DND-41 (cell line): ENCODE results near the gene SLC22A3.
"Not testable (repeated sequence)": the region's sequence is repeated elsewhere in the genome, so short reads cannot be mapped to it uniquely, and the experiment has no call there.

Experiments
- ATAC-seq: fragments of 200-7000 bp; cut with Tn5 transposase; 3 replicates; pipeline ENCODE4 v1.9.1; 2021; ENCODE audit warnings: low read depth; ENCODE audit not compliant: insufficient read depth
- DNase-seq: peaks from one replicate; pipeline ENCODE4 v3.0.0-alpha.2; 2020
- H2AFZ ChIP-seq: 2 replicates; pipeline ENCODE4 v1.6.0; 2012; ENCODE audit warnings: low read depth, low read length
- H3K27ac ChIP-seq: 2 replicates; pipeline ENCODE4 v1.5.1; 2012; ENCODE audit warnings: low read length, inconsistent platforms
- H3K27me3 ChIP-seq: fragments of 200-600 bp; sonication (generic); 2 replicates; pipeline ENCODE4 v1.6.0; 2012; ENCODE audit warnings: low read length, mild to moderate bottlenecking, inconsistent platforms; ENCODE audit not compliant: insufficient read depth, poor library complexity
- H3K36me3 ChIP-seq: 2 replicates; pipeline ENCODE4 v1.5.1; 2012; ENCODE audit warnings: low read length, inconsistent platforms; ENCODE audit not compliant: insufficient read depth
- H3K4me1 ChIP-seq: 2 replicates; pipeline ENCODE4 v1.5.1; 2012; ENCODE audit warnings: mild to moderate bottlenecking, low read length; ENCODE audit not compliant: insufficient read depth
- H3K4me2 ChIP-seq: 2 replicates; pipeline ENCODE4 v1.6.0; 2012; ENCODE audit warnings: mild to moderate bottlenecking, moderate library complexity, low read length, inconsistent platforms; ENCODE audit not compliant: insufficient read depth
- H3K4me3 ChIP-seq, 2 experiments: fragments of 200-600 bp in 1 of 2; shearing (Covaris generic) in 1 of 2; 2 replicates each; pipeline ENCODE4 v1.5.1; 2012 to 2016; ENCODE audit warnings: inconsistent platforms in 2 of 2, low read length in 2 of 2, mild to moderate bottlenecking in 2 of 2, low read depth in 1 of 2, moderate library complexity in 1 of 2
- H3K79me2 ChIP-seq: 2 replicates; pipeline ENCODE4 v1.6.0; 2012; ENCODE audit warnings: low read length, inconsistent platforms; ENCODE audit not compliant: insufficient read depth
- H3K9ac ChIP-seq: 2 replicates; pipeline ENCODE4 v1.6.0; 2012; ENCODE audit warnings: low read depth, mild to moderate bottlenecking, inconsistent platforms, low read length, moderate library complexity
- H3K9me3 ChIP-seq: 2 replicates; pipeline ENCODE4 v1.5.1; 2012; ENCODE audit warnings: low read length, moderate library complexity, mild to moderate bottlenecking, inconsistent platforms; ENCODE audit not compliant: insufficient read depth, severe bottlenecking
- H4K20me1 ChIP-seq: 2 replicates; pipeline ENCODE4 v1.6.0; 2012; ENCODE audit warnings: low read length; ENCODE audit not compliant: insufficient read depth
- EZH2 ChIP-seq: IDR thresholded peaks from 3 replicates; pipeline ENCODE4 v1.6.1; 2012; ENCODE audit warnings: borderline replicate concordance, low read depth, mild to moderate bottlenecking, moderate library complexity, low read length, inconsistent platforms; ENCODE audit not compliant: severe bottlenecking
- TF ChIP-seq, protein P1 (sequence below): IDR thresholded peaks from 2 replicates; pipeline ENCODE4 v1.5.1; 2012; ENCODE audit warnings: borderline replicate concordance, low read length, moderate library complexity, mild to moderate bottlenecking; ENCODE audit not compliant: poor library complexity, severe bottlenecking; ENCODE audit errors: extremely low read depth

Gene SLC22A3

DNA sequence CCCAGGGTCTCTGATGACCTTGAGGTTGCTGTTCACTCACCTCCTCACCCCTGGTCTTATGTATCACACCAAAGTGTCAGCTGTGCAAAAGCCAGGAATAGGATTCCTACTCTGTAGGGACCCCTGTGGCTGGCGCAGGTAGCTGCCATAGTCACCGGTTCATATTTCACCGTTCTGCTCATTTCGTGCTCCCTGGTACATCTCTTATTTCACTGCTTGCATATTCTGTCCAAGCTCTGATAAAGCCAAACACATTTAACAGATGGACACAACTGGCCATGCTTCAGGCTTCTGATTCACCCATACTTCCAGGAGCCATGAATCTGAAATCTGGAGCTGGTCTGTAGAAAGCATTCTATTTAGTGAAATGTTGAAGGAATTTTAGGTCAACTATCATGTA is 20.5 kb downstream of the SLC22A3 start:
- H3K4me2 ChIP-seq, result no peak overlapping the region
- H3K79me2 ChIP-seq, result no peaks in the 10 kb centered on the region
- H4K20me1 ChIP-seq, result no peaks in the 10 kb centered on the region
- TF ChIP-seq, protein P1, sequence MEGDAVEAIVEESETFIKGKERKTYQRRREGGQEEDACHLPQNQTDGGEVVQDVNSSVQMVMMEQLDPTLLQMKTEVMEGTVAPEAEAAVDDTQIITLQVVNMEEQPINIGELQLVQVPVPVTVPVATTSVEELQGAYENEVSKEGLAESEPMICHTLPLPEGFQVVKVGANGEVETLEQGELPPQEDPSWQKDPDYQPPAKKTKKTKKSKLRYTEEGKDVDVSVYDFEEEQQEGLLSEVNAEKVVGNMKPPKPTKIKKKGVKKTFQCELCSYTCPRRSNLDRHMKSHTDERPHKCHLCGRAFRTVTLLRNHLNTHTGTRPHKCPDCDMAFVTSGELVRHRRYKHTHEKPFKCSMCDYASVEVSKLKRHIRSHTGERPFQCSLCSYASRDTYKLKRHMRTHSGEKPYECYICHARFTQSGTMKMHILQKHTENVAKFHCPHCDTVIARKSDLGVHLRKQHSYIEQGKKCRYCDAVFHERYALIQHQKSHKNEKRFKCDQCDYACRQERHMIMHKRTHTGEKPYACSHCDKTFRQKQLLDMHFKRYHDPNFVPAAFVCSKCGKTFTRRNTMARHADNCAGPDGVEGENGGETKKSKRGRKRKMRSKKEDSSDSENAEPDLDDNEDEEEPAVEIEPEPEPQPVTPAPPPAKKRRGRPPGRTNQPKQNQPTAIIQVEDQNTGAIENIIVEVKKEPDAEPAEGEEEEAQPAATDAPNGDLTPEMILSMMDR, result no peak
- TF ChIP-seq EZH2, result no peak
- H3K36me3 ChIP-seq, result no peaks in the 10 kb centered on the region
- H3K9me3 ChIP-seq, result no peaks in the 10 kb centered on the region
- H3K27ac ChIP-seq, result no peak overlapping the region
- H3K9ac ChIP-seq, result no peak overlapping the region
- H2AFZ ChIP-seq, result no peak overlapping the region
- no peak for ATAC-seq
- H3K27me3 ChIP-seq, result no peaks in the 10 kb centered on the region
- no peaks in the 10 kb centered on the region for H3K4me1 ChIP-seq
- no peak for DNase-seq
- H3K4me3 ChIP-seq, result no peak overlapping the region

DNA sequence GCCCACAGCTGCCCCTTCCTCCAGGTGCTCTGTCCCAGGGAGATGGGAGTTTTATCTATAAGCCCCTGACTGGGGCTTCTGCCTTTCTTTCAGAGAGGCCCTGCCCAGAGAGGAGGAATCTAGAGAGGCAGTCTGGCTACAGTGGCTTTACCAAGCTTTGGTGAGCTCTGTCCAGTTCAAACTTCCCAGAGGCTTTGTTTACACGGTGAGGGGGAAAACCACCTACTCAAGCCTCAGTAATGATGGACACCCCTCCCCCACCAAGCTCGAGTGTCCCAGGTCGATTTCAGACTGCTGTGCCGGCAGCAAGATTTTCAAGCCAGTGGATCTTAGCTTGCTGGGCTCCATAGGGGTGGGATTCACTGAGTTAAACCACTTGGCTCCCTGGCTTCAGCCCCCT is 25.4 kb downstream of the SLC22A3 start:
- not testable (repeated sequence) for H3K4me2 ChIP-seq, H3K9ac ChIP-seq, DNase-seq, H3K4me1 ChIP-seq, H4K20me1 ChIP-seq, H3K27me3 ChIP-seq, H3K9me3 ChIP-seq, H3K36me3 ChIP-seq, H3K27ac ChIP-seq, H2AFZ ChIP-seq, H3K4me3 ChIP-seq, ATAC-seq, H3K79me2 ChIP-seq

DNA sequence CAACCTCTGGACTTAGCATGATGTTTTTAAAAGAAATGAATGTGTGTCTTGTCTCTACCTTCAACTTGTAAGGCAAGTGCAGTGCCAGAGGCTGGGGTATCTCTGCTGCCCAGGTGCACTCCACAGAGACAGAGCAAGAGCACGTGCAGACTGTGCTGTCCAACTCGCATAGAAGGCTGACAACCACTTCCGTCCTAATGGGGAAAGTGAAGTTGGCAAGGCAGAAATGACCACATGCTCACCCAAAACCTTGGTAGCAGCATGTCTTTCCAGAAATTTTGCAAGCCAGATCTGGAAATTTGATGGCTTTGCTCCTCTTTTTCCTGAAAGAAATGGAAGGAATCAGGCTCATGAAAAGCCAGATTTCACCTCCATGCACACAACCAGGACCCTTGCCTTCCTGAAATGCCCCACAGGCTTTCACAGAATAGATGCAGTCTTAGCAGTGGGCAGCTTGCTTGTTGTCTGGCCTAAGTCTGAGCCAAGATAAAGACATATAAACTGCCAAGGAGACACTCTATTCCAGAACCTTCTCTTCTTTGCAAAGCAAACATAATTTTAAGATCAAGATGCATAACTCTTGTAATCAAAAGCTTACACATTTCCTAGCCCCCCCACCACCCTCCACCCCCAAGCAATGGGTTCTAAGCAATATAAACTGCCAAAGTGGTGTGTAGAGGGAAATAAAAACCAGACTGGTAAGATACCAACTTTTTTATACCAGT is 26.8 kb downstream of the SLC22A3 start:
- no peaks in the 10 kb centered on the region for H3K36me3 ChIP-seq
- H3K9me3 ChIP-seq, result no peaks in the 10 kb centered on the region
- ATAC-seq, result no peak
- H3K79me2 ChIP-seq, result no peaks in the 10 kb centered on the region
- H3K4me3 ChIP-seq, result no peak overlapping the region
- no peaks in the 10 kb centered on the region for H3K4me1 ChIP-seq
- H3K27ac ChIP-seq, result no peak overlapping the region
- no peak for DNase-seq
- H3K4me2 ChIP-seq, result no peak overlapping the region
- no peak overlapping the region for H2AFZ ChIP-seq
- TF ChIP-seq, protein P1, result no peak
- no peak for TF ChIP-seq EZH2
- peaks cover 5% of the 10 kb centered on the region for H3K27me3 ChIP-seq
- no peak overlapping the region for H3K9ac ChIP-seq
- H4K20me1 ChIP-seq, result no peaks in the 10 kb centered on the region

DNA sequence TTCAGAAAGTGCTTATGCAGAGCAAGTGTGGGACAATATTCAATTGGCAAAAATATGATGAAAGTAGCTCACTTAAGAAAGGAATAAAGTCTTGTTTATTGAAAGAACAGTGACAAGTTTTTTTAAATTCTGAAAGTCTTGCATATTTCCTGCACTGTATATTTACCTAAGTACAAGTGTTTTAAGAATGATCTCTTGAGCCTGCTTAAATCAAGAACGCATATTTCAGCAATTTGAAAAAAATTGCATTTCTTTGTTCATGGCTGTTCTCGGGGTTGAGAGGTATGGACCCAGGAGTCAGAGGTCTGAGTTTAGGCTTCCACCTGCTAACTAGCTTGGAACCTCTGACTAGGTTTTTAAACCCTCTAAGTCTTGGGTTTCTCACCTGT is 27.4 kb downstream of the SLC22A3 start:
- Histone ChIP-seq H3K4me2 (no peak overlapping the region), H4K20me1 (no peaks in the 10 kb centered on the region), H3K9ac (no peak overlapping the region), H3K4me1 (no peaks in the 10 kb centered on the region), H3K4me3 (no peak overlapping the region), H3K9me3 (no peaks in the 10 kb centered on the region), H3K27ac (no peak overlapping the region), H3K36me3 (no peaks in the 10 kb centered on the region), H3K27me3 (peaks cover 5% of the 10 kb centered on the region), H3K79me2 (no peaks in the 10 kb centered on the region), H2AFZ (no peak overlapping the region)
- no peak for ATAC-seq
- TF ChIP-seq, protein P1, result no peak
- no peak for TF ChIP-seq EZH2
- no peak for DNase-seq
